HG03460 (cell line): ENCODE results near the gene RBM39.
"Not testable (repeated sequence)": the region's sequence is repeated elsewhere in the genome, so short reads cannot be mapped to it uniquely, and the experiment has no call there.

ENCODE experiments used
- ATAC-seq: cut with Tn5 transposase; IDR thresholded peaks from one replicate; pipeline ENCODE4 v1.9.1; 2021; ENCODE audit not compliant: unreplicated experiment

RBM39 gene

GRCh38 chr20:35726842-35727711, 15.0 kb downstream of the RBM39 start:
- ATAC-seq = no peak

- no peak for ATAC-seq
These were observed 17.5 kb downstream of the RBM39 start for GRCh38 chr20:35724321-35725230.

- not testable (repeated sequence) for ATAC-seq
These were observed 18.3 kb downstream of the RBM39 start for GRCh38 chr20:35723652-35724320.

DNA sequence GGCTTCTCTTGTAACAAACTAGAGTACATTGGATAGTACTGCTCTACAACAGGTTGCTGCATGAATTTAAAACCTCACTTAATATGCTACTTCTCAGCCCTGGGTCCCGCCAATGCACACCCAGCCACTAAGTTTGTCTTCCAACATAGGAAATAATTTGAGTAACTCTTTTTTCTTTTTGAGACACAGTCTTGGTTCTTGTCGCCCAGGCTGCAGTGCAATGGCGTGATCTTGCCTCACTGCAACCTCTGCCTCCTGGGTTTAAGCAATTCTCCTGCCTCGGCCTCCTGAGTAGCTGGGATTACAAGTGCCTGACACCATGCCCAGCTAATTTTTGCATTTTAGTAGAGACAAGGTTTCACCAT, 18.8 kb downstream of the RBM39 start:
- ATAC-seq = not testable (repeated sequence)

- ATAC-seq = no peak
These were observed 20.4 kb downstream of the RBM39 start for GRCh38 chr20:35721621-35722020.

DNA sequence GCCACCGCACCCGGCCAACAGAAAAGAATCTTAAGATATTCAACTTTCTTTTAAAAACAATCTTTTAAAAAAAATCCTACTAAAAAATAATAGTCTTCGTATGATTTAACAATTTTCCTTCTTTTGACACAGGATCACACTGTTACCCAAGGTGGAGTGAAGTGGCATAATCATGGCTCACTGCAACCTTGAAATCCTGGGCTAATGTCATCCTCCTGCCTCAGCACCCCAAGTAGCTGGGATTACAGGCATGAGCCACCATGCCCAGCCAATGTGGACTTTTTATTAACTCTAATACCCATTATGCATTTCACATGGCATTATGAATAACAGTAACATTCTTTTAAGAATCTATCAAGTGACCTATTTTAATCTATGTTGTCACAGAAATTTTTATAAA, 20.8 kb downstream of the RBM39 start:
- no peak for ATAC-seq

GRCh38 chr20:35720165-35721123, 21.6 kb downstream of the RBM39 start:
- ATAC-seq = no peak

DNA sequence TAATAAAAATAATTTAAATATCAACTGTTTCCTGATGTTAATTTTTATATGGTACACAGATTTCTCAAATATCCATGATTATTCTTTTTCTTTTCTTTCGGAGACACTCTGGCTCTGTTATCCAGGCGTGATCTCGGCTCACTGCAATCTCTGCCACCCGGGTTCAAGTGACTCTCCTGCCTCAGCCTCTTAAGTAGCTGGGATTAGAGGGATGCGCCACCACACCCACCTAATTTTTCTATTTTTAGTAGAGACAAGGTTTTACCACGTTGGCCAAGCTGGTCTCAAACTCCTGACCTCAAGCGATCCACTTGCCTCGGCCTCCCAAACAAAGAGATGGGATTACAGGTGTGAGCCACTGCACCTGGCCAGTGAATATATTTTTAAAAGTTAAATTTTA, 22.3 kb downstream of the RBM39 start:
- ATAC-seq = no peak

- no peak for ATAC-seq
These were observed 23.0 kb downstream of the RBM39 start for GRCh38 chr20:35718972-35719635.

DNA sequence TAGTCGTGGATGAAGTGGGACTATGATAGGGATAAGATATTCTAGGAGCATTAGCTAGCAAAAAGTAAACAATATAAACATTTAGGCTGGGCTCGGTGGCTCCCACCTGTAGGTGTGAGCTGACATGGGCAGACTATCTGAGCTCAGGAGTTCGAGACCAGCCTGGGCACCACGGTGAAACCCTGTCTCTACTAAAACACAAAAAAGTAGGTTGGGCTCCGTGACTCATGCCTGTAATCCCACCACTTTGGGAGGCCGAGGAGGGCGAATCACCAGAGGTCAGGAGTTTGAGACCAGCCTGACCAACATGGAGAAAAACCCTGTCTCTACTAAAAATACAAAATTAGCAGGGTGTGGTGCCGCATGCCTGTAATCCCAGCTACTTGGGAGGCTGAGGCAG, 23.7 kb downstream of the RBM39 start:
- not testable (repeated sequence) for ATAC-seq

DNA sequence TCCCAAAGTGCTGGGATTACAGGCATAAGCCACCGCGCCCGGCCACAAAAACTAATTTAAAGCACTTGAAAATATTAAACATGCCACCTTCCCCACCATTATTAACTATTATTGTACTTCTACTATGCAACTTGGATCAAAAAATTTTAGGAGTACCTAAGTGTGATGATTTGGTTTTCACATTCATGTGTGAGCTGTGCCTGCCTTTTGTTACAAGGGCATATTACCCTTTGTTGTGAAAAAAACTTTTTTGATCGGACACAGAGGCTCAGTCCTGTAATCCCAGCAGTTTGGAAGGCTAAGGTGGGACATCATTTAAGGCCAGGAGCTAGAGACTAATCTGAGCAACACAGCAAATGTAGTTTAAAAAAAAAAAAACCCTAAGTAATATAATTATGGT, 25.7 kb downstream of the RBM39 start:
- no peak for ATAC-seq

GRCh38 chr20:35715652-35716051, 26.4 kb downstream of the RBM39 start:
- ATAC-seq = no peak

DNA sequence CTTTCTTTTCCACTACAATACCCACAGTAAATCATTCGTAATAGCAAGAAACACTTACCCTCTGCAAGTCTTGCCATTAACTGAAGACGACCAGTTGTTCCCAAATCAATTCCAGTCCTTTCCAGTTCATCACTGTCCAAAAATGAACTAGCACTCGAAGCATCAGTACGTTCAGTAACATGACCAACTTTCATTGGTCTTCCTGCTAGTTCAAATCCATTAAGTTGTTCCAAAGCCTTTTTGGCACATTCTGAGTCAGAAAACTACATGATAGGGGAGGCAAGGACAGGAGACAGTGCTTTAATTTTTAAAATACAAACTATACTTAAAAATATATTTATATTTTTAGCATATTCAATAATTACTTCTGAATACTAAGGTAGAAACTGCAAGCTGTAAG, 27.9 kb downstream of the RBM39 start:
- no peak for ATAC-seq

- ATAC-seq = not testable (repeated sequence)
These were observed 28.9 kb downstream of the RBM39 start for GRCh38 chr20:35713120-35713519.

GRCh38 chr20:35711588-35712209, 30.4 kb downstream of the RBM39 start:
- no peak for ATAC-seq

GRCh38 chr20:35710884-35711587, 31.0 kb downstream of the RBM39 start:
- ATAC-seq = no peak

GRCh38 chr20:35710039-35710438, 32.0 kb downstream of the RBM39 start:
- no peak for ATAC-seq

- no peak for ATAC-seq
These were observed 32.8 kb downstream of the RBM39 start for GRCh38 chr20:35709259-35709658.

DNA sequence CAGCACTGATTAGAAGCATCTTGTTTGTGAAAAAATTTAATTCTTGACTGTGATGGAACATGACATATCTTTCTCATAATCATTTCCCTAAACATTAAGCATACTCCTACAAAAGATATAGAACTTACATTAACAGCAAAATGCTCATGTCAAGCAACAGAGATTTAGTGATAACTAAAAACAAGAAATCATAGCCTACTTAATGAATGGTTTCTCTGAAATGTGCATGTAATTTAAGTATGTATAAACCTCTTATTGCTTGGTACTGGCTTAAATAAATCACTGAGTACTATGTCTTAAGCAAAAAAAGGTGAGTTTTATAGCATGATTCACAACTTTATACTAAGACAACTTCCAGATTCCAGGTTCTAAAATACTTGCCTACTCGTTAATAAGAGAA, 33.6 kb downstream of the RBM39 start:
- no peak for ATAC-seq
